ENCODE data around the gene ERAP2.
"Not testable (repeated sequence)": the region's sequence is repeated elsewhere in the genome, so short reads cannot be mapped to it uniquely, and the experiment has no call there.

The ERAP2 gene

DNA sequence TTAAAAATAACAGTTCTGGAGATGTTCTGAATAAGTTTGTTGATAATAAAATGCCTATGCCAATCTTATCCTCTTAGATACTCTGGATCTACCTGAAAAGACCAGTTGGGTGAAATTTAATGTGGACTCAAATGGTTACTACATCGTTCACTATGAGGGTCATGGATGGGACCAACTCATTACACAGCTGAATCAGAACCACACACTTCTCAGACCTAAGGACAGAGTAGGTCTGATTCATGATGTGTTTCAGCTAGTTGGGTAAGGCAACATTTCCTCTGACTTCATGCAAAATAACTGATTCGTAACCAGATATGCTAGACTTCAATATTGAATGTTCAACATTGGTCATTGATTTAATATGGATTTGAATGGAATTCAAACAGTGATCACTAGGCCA is 27.0 kb downstream of the ERAP2 start:
- no peak for DNase-seq

DNA sequence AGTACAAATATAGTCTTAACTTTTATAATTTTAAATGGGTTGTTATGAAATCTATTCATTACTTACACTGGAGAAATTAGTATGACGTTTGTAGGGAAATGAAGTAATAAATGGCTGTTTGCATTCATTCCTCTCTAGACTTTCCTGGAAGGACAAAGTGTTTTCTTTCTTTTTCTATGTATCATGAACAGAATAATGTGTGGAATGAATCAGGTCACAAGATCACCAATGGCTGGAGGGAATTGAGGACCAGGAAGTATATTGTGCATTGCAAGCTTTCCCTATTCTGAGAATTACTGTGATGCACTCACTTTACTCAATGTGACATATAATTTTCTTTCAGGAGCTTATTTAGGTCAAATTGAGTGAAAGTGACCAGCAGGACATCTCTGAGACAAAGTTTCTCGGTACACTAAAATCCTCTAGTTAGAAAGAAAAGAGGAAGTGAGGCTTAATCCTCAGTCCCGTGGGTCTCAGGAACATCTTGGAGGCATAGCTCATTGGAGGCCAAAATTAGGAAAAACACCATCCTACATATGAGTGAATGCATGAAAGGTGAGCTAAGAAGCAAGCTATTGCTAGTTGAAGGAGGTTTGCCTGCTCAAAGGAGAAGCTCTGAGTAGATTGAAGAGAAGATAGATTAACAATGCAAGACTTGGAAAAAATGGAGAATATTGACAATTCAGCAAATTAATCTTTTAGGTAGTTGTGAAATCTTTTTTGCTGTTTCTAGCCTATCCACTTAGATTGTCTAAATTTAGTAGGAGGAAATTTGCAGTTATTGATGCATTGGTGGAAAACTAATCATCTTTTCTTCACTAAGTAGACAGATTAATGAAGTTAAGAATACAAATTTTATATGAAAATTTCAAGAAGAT is 28.0 kb downstream of the ERAP2 start:
- no peak for DNase-seq

DNA sequence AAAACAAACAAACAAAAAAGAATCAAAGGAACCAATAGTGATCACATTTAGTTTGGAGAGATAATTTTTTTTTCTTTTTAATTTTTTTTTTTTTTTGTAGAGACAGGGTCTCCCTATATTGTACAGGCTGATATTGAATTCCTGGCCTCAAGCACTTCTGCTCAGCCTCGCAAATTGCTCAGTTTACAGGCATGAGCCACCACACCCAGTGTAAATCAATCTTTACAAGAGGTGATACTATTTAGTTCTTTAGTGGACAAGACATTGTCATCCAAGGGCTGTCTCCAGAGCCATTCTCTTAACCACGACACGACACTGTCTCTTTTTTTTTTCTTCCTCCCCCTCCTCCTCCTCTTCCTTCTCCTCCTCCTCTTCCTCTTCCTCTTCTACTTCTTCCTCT is 29.6 kb downstream of the ERAP2 start:
- no peak for DNase-seq

DNA sequence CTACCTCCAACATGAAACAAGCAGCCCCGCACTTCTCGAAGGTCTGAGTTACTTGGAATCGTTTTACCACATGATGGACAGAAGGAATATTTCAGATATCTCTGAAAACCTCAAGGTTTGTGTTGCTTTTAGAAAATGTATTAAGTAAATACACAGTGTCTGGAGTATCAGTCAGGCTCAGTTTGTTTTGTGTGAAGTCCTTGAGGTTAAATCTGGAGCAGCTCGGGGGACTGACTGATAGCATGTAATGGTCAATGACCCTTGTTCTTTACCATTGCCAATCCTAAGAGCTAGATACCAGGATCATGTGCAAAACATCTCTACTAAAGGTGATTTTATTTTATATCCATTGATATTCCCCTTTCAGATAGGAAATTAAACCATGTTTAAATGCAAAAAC is 32.7 kb downstream of the ERAP2 start:
- no peak for DNase-seq

DNA sequence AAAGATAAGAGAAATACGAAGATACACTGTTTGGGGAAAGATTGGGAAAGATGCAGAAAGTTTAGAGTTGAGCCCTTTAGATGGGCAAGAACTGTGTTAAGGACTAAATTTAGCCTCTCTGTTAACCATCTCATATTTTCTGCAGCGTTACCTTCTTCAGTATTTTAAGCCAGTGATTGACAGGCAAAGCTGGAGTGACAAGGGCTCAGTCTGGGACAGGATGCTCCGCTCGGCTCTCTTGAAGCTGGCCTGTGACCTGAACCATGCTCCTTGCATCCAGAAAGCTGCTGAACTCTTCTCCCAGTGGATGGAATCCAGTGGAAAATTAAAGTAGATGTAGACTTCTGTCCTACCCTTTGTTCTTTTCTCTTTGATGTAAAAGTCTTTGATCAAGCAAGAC is 33.1 kb downstream of the ERAP2 start:
- no peak for DNase-seq

DNA sequence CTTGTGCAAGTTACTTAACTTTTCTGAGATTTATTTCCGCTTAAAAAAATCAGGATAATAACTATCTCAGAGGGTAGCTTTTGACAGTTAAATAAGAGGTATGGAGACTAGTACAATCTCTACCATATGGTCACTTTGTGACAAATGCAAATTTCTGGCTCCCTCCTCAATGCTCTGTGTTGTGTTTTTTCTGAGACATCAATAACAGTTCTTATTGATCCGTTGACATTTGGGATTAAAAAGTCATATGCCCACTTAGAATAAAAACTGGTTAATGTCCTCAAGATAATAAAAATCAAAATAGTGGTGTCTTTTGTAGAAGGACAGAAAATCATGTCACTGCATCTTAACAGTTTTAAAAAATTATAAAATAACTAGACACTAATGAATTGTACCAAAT is 34.8 kb downstream of the ERAP2 start:
- DNase-seq, result peak in 1 of 2 experiments; percentile 19

DNA sequence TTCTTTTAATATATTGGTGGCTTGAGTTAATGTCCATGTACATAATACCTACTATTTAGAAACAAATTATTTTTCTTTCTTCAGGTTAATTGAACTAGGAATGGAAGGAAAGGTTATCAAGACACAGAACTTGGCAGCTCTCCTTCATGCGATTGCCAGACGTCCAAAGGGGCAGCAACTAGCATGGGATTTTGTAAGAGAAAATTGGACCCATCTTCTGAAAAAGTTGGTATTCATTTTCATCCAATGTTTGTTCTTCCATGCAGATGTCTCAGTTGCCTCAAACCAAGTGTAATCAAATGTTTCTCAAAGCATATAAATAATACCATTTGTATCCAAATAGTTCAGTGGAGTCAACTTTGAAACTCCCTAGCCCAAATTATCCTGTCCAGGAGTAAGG is 36.9 kb downstream of the ERAP2 start:
- peak in 1 of 2 experiments; percentile 37 for DNase-seq

DNA sequence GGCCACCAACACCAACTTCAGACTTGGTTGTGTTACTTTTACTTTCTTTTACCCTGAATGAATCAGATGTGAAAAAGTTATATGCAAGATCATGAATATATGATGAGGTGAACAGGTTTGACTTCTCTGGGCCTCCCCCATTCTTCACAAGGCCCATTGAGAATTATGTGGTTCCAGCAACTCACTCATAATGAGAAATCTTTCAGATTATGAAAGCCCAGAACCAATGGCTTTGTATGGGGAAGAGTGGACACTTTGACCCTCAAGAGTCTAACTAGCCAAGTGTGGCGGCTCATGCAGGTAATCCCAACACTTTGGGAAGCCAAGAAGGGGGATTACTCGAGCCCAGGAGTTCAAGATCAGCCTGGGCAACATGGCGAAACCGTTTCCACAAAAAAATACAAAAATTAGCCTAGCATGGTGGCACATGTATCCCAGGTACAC is 43.5 kb downstream of the ERAP2 start:
- no peak for DNase-seq

DNA sequence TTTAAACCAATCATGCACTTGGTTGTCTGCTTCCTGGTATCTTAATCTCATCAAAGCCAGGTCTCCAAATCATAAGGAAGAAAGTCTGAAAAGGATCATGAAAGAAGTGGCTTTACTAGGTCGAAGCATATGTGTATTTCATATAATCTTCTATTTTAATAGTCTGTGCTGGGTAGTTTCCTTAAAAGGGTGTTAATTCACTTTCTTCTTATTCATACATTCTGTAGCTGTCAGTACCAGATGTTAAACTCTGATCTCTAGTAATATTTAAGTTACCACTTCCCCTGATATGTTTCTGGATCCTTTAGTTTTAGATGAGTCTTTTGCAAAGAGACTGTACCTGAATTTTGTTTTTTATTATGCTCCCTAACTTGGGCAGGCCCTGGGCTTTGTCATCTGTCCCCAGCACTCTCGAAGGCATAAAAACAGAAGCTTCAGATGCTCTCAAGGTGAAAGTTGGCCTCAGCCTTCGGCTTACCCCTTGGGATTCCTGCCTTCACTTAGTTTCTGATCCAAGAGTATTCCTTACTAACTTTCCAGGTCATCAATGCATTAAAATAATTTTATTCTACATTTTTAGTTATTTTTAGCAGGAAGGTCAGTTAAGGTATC is 44.5 kb downstream of the ERAP2 start:
- DNase-seq, result no peak

DNA sequence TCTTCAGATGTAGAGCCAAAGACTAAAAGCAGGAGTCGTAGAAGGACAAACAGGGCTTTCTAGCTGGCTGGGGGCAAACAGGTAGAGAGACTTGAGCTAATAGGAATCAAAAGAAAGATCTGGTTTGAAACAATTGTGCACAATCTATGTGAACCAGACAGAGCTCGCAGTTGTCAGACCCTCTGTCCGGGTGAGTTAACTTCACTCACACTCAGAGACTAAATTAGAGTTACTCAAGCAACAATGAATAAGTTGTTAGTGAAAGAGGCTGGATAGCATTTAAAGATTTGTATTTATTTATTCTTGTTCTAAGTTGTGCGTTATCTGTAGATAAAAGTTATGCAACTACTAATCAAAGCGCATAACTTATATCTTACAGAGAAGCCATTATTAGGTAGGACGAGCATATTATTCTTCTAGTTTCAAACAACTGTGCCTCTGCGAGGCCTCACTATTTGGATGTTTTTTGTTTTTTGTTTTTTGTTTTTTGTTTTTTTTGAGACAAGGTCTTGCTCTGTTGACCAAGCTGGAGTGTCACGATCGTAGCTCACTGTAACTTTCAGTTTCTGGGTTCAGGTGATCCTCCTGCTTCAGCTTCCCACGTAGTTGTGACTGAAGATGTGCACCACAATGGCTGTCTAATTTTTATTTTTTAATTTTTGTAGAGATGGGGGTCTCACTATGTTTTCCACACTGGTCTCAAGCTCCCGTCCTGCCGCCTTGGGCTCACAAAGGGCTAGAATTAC is 46.4 kb downstream of the ERAP2 start:
- no peak for DNase-seq

DNA sequence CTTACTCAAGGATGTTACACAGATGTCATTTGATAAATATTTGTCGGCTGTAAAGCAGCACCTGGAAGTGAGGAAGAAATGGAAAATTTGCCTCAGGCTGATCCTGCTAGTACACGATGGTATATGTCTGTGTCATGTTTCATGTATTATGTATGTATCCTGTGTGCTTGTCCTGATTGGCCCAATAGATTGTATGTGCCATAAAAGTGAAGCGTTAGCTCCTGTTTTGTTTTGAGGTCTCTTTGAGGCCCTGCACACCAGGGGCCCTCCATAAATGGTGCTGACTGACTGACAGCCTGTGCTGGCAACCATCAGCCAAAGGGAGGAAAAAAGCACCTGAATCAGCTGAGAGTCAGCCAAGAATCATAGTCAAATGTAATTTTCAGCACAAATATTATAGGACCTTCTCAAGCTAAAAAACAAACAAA is 47.7 kb downstream of the ERAP2 start:
- DNase-seq, result peak in 1 of 2 experiments; percentile 10

DNA sequence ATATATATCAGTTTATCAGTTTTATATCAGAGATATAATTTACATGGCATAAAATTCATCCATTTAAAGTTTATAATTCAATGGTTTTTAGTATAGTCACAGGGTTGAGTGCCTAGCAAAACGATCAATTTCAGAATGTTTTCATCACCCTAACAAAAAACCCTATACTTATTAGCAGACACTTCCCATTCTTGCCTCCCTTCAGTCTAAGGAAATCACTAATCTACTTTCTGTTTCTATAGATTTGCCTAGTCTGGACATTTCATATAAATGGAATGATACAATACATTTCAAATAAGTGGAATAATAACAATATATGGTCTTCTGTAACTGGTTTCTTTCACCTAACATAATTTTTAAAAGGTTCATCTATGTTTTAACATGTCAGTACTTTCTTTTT is 50.0 kb downstream of the ERAP2 start:
- DNase-seq, result no peak

DNA sequence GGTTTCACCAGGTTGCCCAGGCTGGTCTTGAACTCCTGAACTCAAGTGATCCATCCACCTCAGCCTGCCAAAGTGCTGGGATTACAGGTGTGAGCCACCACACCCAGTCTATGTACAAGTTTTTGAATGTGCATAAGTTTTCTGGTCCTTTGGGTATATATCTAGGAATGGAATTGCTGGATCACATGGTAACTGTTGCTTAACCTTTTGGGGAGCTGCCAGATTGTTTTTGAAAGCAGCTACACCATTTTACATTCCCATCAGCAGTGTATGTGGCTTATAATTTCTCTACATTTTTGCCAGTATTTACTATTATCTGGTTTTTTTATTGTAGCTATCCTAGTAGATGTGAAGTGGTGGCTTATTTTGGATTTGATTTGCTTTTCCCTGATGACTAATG is 50.7 kb downstream of the ERAP2 start:
- no peak for DNase-seq

DNA sequence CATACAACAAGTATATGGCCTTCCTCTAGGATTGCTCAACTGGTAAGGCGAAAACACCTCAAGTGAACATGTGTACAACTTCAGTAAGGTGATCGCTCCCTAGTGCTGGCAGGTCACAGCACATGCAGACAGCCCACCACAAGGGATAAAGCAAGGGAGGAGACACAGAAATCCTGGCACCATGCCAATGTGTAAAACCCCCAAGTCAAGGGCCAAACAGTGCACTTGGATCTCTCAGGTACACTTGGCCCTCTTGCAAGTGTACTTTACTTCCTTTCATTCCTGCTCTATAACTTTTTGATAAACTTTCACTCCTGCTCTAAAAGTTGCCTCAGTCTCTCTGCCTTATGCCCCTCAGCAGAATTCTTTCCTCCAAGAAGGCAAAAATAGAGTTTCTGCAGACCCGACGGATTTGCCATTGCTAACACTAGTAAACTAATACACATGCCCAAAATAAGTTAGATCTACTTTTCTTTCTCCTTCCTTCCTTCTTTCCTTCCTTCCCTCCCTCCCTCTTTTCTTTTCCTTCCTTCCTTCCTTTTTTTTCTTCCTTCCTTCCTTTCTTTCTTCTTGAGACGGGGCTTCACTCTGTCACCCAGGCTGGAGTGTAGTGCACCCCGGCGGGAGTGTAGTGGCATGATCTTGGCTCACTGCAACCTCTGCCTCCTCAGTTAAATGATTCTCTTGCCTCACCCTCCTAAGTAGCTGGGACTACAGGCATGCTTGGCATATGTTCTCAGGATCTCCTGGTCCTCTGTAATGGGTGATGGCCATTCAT is 52.8 kb downstream of the ERAP2 start:
- no peak for DNase-seq

DNA sequence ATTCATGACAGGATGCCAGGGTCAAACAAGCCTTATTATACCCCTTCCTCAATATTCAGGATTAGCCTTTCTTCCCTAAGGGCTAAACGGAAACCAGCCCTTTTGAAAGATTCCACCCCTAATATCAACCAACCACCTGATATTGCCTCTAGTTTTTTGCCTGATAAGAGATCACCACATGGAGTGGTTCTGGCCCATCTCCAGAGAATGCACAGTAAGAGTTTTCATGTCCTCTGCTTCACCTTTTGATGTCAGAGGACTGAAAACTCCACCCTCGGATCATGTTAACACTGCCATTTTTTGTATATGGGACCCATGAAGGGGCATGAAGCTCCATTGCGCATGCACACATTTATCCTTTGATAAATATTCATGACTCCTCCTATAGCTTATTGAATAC is 53.8 kb downstream of the ERAP2 start:
- no peak for DNase-seq

DNA sequence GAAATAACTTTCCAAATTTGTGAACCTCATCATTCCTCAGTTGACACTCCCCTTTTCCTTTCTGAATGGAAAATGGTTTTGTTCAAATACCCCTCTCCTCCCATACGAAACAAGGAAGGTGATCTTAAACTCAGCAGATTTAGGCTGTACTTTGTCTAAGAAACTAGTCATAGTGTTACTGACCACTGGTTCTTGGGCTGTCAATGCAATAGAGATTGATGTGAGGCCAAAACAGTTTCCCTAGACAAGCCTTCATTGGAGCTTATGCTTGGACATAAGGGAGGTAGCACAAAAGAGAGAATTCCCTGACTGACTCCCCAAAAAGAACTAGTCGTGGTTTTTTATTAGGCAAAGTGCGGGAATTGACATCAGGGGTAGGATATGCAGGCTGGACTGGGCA is 54.3 kb downstream of the ERAP2 start:
- no peak for DNase-seq

DNA sequence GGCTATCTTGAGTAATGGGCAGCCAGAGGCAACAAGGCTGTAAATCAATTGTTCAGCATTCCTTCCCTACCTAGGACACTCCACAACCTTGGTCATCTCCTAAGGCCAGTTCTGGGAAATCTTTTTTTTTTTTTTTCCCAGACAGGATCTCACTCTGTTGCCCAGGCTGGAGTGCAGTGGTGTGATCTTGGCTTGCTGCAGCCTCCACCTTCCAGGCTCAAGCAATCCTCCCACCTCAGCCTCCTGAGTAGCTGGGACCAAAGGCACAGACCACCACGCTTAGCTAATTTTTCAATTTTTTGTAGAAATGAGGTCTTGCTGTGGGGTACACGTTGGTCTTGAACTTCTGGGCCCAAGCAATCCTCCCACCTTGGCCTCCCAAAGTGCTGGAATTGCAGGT is 54.7 kb downstream of the ERAP2 start:
- not testable (repeated sequence) for DNase-seq

DNA sequence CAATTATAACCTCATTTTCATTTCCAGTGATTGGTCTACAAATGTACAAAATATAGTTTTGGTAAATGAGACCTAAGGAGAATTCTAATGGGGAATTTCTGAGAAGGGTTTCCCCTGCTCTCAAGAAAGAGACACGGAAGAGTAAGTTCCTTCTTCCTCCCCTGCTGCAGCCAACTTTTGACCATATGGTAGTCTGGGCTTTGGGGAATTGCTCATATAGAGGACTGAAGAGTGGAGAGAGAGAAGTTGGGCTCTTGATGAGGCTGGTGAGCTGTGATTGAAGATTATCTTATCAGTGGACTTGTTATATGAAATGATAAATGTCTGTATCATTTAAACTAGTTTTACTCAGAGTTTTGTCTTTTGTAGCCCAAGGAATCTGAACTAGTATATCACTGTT is 55.3 kb downstream of the ERAP2 start:
- DNase-seq, result peak in 1 of 2 experiments; percentile 42

DNA sequence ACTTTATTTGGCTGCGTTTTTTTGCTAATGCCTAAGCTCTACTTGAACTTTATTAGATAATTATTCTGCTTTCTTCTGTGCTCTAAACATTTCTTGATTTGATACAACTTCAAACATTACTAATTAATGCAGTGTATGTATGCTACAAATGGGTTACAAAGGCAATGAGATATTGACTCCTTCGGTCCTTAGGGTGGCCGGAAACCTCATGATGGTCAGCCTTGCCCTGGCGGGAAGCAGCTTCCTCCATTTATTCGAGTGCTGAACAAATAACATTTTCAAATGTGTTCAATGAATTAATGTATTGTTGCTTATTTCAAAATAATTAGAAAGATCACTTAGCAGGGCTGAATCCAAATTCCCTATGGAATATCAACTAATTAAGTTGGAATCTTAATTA is 55.7 kb downstream of the ERAP2 start:
- DNase-seq, result no peak

DNA sequence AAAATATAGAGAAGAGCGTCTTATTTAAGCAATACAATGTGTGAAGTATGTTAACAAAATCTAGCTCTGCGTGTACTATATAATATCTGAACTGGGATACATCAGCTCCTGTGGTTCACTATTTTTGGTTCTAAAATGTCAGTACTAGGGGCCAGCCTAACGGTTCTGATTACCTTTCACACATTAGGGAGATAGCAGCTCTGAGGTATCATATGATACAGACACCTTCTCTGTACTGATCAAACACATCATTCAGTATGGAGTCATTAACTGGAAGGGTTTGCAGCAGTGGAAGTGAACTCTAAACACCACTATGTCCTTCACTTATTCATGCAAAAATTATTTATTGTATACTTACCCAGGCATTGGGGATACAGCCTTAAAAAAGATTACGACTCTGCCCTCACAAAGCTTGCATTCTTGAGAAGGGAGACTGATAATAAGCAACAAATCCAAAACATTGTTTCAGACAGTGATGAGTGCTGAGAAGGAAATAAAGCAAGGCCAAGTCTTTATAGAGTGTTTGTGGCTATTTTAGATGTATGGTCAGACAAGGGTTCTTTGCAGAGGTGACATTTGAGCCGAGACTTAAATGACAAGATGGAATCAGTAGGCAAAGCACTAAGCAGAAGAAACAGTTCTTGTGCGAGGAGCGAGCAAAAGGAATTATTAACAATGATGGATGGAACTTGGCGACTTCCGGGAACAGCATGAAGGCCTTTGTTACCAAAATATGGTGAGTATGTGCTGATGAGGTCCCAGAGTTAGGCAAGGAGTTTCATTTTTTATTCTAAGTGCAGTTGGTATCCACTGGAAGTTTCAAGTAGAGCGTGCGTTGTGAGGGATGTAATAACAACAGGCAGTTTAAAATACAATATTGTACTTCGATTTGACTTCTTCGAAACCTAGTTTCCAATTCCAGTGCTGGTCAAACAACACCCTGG is 57.7 kb downstream of the ERAP2 start:
- peak; percentile 68 to 89 for DNase-seq

DNA sequence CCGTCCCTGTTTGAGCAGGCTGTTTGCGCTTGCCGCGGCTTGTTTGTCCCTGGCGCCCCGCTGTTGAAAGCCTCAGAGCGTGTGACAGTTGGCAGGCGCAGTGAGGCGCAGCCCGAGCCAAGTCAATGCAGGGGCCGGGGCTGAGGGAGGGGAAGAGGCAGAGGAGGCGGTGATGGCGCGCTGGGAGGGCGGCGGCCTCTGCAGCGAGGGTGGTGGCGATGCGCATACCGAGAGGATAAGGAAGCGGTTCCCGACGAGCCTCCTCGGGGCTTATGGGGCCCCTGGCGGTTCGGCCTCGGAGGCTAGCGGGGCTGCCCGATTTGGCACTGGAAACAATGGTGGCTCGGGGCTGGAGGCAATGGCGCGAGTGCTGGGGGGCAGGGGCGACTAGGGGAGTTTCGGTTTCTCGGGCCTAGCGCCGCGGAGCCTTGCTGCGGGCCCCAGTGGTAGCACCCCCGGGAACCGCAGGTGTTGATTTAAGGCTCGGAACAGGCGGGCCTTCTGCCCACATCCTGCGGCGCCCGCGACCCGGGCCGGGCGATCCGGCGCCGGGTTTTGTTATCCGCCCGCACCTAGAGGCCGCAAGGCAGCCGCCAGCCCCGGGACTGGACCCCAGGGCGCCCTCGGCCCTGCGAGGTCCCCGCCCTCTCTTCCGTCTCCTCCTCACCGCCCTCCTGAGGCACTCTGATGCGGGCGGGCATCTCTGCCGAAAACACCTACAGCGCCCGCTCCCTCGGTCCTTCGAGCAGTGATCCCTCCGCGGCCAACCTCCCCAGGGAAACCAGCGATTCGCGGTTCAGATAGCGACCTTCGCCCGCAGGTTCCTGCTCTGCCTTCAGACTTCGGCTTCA is 58.6 kb downstream of the ERAP2 start:
- DNase-seq, result peak; percentile 91 to 94
